ENCODE data around the gene PDE2A. TPM values are rescaled to one million over a fixed set of nuclear protein-coding genes. Genes with fewer than 3 reads are reported as not detected.

Gene PDE2A
- total RNA-seq, 1 donor from 2014 or later = 8.4 TPM

DNA sequence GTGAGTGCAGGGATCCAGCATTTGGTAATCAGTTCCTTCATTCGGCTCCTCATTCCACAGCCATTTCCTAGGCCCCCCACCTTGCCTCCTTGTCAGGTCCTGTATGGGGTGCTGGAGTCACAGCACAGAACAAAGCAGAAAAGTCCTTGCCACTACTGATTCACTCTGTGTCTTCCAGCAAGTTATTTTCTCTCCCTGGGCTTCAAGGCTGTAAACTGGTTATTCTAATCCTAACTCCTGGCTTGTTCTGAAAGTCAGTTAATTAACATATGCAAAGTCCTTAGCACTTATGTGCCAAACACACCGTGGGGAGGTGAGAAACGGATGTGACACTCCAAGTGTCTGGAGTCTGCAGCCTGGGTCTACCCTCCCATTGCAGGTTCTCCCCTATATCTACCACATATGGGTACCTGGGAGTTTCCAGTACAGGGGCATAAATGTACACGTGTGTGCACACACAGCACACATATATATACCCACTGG is 30.6 kb upstream of the PDE2A start:
- no peak for DNase-seq (ENCODE audit: low read depth, low spot score)

DNA sequence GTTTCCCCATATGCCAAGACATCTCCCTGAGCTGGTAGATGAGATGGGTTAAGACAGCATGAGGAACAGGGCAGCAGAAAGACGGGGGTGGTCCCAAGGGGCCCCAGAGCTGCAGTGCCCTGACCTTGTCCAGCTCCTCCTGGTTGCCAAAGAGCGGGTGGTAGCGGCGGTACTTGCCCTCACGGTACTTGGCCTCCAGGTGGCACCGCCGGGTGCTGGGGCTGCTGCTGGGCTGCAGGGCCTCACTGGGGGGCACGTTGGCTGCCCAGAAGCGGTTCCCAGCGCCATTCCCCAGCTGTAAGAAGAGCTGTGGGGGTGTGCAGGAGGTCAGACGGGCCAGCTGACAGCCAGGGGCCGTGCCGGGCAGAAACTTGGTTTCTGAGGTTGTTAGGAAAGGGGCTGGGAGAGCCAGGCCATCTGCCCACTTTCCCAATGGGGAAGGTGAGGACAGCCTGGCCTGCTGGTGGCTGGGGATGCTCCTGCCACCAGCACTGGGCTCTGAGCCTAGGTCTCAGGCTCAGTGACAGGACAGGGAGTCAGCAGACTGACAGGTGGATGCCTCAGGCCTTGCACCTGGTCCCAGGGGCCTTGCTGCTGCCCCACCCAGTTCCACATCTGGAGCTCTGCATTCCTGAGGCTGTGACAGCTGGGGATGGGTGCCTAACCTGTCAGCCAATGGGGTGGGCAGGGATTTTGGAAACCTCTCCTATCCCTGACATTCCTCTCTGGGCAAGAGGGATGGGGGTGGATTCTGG is 30.0 kb upstream of the PDE2A start:
- no peak for DNase-seq (ENCODE audit: low read depth, low spot score)

DNA sequence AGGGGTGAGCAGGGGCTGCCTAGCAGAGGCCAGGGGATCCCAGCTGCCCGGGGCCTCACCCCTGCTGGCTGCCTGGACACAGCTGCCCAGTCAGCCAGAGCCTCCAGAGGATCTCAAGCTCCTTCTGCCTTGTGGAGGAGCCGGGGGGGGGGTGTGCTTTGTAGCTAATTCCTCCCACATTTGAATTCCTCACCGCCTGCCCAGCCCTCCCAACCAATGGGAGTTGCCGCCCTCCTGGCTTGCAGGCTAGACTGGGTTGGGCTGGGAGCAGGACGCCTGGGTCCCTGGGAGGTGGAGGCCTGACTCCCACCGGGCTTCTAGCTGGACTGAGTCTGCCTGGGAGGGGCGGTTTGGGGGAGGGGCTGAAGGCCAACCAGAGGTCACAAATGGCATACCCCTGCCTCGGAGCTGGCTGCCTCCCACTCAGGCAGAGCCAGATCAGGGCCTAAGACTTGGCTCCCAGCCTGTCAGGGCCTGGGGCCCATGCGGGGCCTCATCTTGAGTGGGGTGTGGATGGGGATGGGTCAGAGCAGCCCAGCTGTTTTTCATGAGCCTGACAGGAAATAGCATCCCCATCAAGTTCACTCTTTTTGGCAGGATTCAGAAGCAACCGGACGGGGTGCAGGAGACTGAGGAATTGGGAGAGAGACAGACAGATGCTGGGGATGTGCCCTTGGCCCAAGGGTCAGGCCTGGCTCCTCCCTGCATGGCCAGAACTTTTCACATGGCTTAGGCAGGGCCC is 29.2 kb upstream of the PDE2A start:
- no peak for DNase-seq (ENCODE audit: low read depth, low spot score)

DNA sequence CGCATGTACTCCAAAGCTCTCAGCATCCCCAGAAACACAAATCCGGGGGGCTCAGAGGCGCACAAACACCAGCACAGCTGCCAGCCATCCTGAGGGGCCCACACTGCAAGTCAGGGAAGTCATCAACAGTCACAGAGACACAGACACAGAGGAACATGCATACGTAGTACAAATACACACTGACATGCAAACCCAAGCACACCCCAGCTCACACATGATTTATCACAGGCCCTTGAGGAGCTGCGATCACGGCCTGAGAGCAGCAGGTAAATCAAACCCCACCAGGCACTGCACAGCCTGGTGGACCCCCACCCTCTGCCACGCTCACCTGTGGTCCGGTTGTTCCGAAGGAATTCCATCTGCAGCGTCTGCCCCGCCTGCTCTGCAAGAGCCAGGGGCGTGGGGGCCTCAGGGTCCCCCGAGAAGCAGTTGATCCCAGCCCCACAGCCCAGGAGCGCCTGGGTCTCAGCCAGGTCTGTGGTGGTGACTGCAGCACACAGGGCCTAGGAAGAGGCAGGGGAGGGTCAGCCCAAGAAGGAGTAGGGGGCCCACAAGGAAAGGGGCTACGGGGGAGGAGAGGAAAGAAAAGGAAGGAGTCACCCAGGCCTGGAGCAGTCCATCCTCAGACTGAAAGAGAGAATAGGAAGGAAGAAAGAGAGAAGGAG is 28.5 kb upstream of the PDE2A start:
- no peak for DNase-seq (ENCODE audit: low read depth, low spot score)

DNA sequence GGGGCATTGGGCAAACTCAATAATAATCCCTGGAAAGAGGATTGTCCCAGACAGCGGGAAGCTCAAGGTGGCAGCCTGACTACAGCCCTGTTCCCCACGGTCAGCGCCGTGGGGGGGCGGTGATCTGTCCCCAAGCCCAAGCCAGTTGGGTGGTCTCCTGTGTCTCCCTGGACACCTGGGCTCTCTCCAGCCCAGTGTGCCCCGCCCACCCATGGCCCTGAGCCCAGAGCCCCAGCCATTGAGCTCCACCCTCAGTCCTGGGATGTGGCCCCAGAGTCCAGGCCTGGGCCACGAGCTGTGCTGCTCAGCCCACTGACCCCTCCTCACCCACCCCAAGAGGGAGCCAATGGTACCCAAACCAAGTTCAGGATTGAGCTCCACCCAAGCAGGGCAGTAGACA is 27.9 kb upstream of the PDE2A start:
- DNase-seq (ENCODE audit: low read depth, low spot score) = no peak

DNA sequence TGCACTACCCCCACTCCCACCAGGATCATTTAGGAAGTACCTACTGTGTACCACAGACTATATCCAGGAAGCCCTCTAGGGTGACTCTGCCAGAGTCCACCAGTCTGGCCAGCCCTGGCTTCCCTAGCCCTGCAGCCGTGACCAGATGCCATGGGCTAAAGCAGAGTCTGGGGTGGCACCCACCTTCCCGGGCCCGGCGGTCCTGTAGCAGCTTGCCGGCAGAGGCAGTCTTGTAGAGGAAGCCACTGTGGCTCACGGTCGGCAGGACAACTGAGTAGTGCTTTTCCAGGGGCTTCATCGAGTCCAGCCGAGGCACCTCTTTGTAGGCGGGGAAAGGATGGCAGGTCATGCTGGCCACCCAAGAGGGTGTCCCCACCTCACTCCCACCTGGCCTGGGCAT is 27.2 kb upstream of the PDE2A start:
- DNase-seq (ENCODE audit: low read depth, low spot score) = no peak

DNA sequence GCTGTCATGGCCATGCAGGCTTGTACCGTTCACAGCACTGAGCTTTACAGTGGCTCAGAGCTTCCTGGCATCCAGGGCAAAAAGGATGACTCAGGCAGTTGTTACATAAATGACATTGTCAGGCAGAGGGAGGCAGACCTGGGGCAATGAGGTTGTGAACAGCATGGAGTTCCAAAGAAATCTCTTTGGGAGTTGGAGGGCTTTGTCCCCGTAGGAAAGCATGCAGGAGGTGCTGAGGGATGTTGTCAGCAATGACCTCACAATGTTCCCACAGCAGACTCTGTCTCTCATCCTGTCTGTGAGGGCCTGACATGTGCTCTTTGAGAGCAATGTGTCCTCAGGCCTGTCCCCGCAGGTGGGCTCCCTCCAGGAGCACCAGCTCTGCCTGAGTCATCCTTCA is 25.9 kb upstream of the PDE2A start:
- DNase-seq (ENCODE audit: low read depth, low spot score) = no peak

DNA sequence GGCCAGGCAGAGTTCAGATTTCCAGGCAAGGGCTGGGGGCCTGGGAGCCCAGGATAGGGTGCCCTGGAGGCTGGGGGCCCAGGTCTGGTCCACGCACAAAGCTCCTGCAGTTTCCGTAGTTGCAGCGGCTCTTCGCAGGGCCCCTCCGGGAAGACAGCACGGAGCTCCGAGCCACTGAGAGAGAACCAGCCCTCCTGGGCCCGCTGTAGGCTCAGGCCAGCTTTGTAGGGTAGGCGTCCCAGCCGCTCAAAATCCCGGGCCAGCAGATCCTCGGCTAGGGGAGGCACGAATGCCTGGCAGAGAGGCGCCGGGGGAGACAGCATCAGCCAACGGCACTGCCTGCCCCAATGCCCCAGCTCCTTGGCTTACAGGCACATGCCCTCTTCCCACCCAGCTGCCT is 23.6 kb upstream of the PDE2A start:
- no peak for DNase-seq (ENCODE audit: low read depth, low spot score)

DNA sequence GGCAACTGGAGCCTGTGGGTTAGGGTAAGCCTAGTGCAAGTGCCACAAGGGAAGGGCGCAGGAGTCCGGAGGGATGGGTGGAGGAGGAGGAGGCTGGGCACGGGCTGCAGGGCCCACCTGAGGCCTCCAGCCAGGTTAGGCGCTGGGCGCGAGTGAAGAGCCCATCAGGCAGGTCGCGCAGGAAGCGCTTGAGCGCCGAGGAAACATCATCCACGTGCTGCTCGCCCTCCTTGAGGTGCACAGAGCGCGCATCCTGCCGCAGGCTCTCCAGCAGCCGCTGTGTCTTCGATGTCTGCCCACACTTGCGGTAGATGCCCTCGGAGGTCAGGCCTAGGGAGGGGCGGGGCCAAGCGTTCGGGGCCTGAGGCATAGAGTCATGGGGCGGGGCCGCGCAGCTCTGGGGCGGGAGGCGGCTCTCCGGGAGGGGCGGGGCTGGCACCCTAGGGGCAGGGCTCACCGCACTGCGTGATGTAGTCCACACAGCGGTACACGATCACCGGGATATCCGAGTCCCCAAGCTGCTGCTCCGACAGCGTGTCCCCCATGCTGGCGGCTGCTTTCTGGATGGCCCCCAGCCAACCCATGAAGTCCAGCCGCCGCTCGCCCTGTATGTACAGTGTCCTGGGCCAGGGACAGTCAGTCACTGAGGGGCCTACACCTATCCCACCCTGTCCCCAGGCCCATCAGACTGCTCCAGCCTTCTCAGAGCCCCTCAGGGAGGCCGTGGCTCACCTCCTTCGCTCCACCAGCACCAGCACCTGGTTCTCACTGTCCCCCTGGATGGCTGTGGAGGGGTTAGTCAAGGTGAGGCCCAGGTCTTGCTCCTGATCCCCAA is 22.9 kb upstream of the PDE2A start:
- DNase-seq (ENCODE audit: low read depth, low spot score) = no peak

DNA sequence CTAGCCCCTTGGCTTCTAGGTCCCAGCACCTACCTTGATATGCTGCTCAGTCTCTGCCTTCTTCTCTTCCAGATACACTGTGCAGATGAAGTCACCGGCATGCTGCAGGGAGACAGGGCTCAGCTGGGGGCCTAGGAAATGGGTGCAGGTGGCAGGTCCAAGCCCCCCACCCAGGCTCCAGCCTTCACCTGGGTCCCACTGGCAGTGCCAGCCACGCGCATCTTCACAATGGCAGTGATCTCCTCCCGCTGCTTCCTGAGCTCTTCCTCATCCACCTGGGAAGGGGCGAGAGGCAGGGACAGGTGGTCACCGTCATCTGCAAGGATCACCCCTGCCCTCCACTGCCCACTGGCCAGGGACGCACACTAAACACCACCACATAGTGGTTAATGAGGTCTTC is 21.1 kb upstream of the PDE2A start:
- DNase-seq (ENCODE audit: low read depth, low spot score) = no peak

DNA sequence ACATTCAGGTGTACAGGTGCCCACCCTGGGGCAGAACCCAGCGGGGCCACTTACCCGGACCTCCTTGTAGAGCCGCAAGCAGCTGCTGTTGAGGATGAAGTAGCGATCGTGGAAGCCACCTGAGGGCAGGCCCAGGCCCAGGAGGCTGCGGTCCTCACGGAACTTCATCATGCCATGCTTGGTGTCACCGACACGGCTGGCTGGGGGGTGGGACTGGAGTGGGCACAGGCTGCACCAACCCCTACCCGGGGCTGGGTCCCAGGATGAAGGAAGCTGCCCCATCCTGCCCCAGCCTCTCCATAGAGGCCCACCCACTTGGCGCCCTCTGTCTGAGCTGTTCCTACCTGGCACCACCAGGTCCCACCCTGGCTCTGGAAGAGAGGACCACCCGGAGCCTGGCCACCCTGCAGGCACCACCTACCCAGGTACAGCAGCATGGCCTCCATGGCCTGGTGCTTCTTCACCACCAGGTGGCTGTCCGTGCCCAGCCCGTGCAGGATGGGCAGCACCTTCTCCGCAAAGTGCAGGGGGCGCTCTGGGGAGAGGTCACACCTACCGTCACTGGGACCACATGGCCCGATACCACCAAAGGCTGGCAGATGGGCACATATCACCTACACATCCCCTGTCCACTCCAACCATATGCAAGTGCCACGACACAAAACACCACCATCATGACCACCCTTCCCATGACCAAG is 19.2 kb upstream of the PDE2A start:
- DNase-seq (ENCODE audit: low read depth, low spot score) = no peak

DNA sequence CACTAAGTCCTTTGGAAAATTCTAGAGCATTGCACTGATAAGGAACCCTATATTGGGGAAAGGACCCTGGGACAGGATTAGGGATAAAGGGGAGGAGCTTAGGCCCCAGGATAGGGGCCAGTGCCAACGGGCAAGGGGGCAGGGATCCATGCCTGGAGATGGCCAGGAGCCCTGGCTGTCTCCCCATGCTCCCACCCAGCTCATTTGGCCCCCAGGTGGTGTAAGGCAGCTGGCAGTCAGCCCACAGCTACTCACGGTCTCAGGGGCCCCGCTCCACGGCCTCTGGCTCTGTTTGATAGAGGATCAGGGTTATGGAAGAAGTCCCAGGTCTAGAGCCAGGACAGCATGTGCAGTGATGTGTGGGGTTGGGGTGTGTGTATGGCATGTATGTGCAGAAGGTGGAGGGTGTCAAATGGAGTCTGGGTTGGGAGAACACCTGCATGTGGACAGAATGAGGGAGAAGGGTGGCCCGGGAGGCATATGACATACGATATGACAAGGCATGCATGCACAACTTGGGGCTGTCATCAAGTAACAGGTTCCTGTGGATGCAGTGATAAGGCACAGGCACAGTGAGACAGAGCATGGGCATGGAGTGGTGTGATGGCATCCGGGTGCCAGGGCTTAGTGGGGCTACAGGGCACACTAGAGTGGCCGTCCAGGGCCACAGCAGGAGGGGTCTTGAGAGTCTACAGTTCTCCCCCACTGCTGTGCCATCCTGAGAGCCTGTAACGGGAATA is 18.4 kb upstream of the PDE2A start:
- DNase-seq (ENCODE audit: low read depth, low spot score) = no peak

DNA sequence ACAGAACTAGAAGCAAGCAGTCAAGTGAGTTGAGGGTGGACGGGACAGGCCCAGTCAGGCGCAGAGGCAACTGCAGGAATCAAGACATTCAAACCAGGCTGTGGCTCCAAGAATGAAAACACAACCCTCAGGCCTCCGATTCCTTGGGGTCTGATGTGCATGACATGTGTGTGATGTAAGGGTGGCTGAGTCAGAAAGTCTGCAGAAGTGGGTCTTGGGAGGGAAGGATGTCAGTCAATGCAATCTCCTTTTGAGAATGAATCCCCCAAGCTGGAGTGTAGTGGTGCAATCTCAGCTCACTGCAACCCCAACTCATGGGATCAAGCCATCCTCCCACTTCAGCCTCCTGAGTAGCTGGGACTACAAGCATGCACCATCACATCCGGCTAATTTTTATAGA is 15.9 kb upstream of the PDE2A start:
- no peak for DNase-seq (ENCODE audit: low read depth, low spot score)

DNA sequence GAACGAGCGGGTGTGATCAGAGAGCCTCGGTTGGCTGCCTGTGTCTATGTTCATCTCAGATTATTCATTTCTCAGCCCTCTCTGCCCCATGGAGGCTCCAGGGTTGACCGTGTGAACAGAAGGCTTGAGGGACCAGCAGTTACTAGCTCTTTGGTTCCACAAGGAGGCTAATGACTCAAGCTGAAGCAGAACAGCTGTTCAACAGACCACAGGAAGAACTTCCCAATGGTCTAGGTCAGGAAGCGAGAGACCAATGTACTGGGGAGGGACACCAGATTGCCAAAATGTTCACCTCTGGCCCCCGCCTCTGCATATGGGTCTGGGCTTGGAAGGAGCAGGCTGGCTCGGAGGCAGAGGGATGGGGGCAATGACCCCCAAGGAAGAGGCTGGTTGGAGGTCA is 14.7 kb upstream of the PDE2A start:
- DNase-seq (ENCODE audit: low read depth, low spot score) = no peak

DNA sequence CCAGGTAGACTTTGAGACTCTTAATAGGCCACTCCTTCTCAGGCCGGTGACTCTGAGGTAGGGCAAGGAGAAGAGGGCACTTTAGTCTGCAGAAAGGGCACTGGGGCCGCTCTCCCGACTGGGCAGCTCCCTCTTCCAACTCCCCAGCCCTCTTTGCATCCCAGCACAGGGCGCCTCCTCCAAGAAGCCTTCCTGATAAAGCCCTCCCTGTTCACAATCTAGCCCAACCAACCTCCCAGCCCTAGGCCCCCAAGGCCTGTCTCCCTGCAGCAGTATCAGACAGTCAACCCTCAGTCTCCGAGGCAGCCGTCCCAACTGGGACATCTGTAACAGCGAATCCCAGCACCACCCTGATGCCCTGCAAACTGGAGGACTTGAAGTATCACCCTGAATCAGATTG is 14.3 kb upstream of the PDE2A start:
- no peak for DNase-seq (ENCODE audit: low read depth, low spot score)

DNA sequence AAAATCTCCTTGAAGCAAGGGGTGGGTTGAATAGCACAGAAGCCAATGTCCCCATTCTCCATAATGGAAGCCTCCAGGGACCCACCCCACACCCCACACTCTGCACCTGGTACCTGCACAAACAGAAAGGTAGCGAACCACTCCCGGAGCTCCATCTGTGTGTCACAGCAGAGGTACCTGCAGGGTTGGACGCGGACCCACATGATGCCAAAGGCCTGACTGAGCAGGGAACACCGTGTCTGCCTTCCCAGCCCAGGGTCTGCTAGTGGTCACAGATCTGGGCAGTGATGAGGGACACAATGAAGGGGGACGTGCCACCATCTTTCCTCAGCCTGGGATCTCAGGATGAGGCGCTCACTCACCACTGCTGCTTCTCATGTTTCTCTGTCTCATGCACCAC is 13.1 kb upstream of the PDE2A start:
- no peak for DNase-seq (ENCODE audit: low read depth, low spot score)

DNA sequence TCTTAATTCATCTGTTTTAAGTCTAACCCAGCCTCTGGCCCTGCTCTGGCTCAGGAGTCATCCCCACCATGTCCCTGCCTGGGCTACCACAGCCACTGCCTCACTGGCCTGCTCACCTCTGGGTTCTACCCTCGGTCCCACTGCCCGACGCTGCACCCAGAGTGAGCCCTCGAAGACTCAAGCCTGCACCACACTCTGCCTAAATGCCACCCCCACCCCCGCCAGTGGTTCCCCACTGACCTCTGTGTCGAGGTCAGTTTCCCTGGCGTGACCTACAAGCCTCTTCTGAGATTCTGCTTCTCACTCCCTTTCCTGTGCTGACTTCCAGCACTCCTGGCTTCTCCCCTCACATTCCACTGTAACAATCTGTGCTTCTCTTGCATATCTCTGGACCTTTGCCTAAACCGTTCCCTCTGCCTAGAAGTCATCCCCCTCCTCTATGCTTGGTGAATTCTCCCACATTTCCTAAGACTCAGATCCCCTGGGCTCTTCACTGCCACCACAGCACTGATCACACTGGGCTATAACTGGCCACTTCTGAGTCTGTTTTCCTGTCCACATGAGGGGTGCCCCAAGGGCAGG is 12.5 kb upstream of the PDE2A start:
- no peak for DNase-seq (ENCODE audit: low read depth, low spot score)

DNA sequence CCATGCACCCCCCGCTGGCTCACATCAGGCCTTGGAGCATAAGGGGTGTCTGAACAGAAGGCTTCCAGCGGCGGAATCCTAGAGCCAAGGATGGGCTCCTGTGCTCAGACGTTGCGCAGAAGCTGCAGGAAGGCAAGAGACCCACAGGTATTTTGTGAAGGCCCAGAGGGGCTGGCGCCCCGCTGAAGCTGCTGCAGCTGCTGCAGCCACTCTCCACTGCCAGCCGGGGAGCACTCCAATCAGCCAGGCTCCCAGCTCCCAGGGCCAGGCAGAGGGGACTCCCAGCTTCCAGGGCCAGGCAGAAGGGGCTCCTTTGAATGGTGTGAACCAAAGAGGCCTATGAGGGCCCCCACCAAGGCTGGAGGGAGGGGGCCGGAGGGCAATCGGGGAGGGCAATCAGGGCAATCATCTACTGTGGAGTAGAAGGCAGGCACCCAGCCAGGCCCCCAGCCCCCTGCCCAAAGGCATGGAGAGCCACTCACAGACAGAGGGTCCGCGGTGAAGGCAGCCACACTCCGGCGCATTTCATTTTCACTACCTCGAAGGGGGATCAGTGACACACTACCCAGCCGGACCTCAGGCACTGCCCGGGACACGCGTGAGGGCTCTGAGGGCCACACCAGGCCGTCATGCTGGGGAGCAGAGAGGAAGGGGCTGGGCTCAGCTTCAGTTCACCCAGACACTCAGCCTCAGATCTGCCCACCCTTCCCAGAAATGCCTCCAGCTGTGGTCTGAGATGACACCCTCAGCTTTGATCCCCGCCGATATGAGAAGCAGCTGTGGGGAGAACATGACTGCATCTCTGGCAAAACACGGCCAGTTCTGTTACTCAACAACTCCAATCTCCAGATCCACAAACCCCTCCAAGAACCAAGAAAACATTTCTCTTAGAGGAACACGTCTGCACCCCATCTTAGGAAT is 11.6 kb upstream of the PDE2A start:
- no peak for DNase-seq (ENCODE audit: low read depth, low spot score)
